Fibroblast of lung (primary cell): ENCODE results near the gene LAPTM4A. TPM values are rescaled to one million over a fixed set of nuclear protein-coding genes. Genes with fewer than 3 reads are reported as not detected.

Experiments
- DNase-seq, 2 donors: peaks; one replicate each; pipeline versions ENCODE4 v3.0.0 to v3.0.0-alpha.2; 2010; ENCODE audit warnings: low read depth in 2 of 2
- H2AFZ ChIP-seq: 2 replicates; pipeline ENCODE4 v1.5.1; 2012; ENCODE audit warnings: low read length, control low read depth, inconsistent platforms
- H3K27ac ChIP-seq: 2 replicates; pipeline ENCODE4 v1.5.1; 2011; ENCODE audit warnings: low read length, control low read depth; ENCODE audit not compliant: insufficient read depth
- H3K27me3 ChIP-seq: 2 replicates; pipeline ENCODE4 v1.5.1; 2011; ENCODE audit warnings: mild to moderate bottlenecking, low read length; ENCODE audit not compliant: control insufficient read depth, insufficient read depth
- H3K36me3 ChIP-seq: 2 replicates; pipeline ENCODE4 v1.5.1; 2011; ENCODE audit warnings: low read length; ENCODE audit not compliant: control insufficient read depth, insufficient read depth
- H3K4me1 ChIP-seq: 2 replicates; pipeline ENCODE4 v1.5.1; 2011; ENCODE audit warnings: low read length; ENCODE audit not compliant: control insufficient read depth, insufficient read depth; ENCODE audit errors: extremely low read depth
- H3K4me2 ChIP-seq: 2 replicates; pipeline ENCODE4 v1.5.1; 2011; ENCODE audit warnings: low read length, control low read depth; ENCODE audit not compliant: insufficient read depth; ENCODE audit errors: extremely low read depth
- H3K4me3 ChIP-seq, 4 experiments: fragments of 200-600 bp in 1 of 4; sonication (generic) in 1 of 4; replicated peaks in 1 of 4; 2 replicates each; pipeline ENCODE4 v1.5.1; 2011 to 2016; ENCODE audit warnings: low read length in 4 of 4, low read depth in 3 of 4, mild to moderate bottlenecking in 3 of 4, control low read depth in 2 of 4, inconsistent platforms in 1 of 4, mixed read lengths in 1 of 4; ENCODE audit not compliant: insufficient read depth in 1 of 4; ENCODE audit errors: control extremely low read depth in 1 of 4
- H3K79me2 ChIP-seq: 2 replicates; pipeline ENCODE4 v1.5.1; 2012; ENCODE audit warnings: mild to moderate bottlenecking, low read length, inconsistent platforms; ENCODE audit not compliant: control insufficient read depth, insufficient read depth
- H3K9ac ChIP-seq: 2 replicates; pipeline ENCODE4 v1.5.1; 2011; ENCODE audit warnings: mild to moderate bottlenecking, low read length, control low read depth; ENCODE audit not compliant: insufficient read depth
- H3K9me3 ChIP-seq: 2 replicates; pipeline ENCODE4 v1.5.1; 2012; ENCODE audit warnings: low read depth, low read length; ENCODE audit not compliant: control insufficient read depth, insufficient read depth
- H4K20me1 ChIP-seq: 2 replicates; pipeline ENCODE4 v1.5.1; 2011; ENCODE audit warnings: low read length; ENCODE audit not compliant: control insufficient read depth, insufficient read depth; ENCODE audit errors: extremely low read depth
- EZH2 ChIP-seq: IDR thresholded peaks from 2 replicates; pipeline ENCODE4 v1.5.1; 2012; ENCODE audit warnings: low read length, control low read depth, mild to moderate bottlenecking; ENCODE audit errors: missing control alignments
- polyA plus RNA-seq, 2 donors: library from polyadenylated mRNA; depleted of rRNA in 1 of 2; stranded (reverse) in 1 of 2; unstranded in 1 of 2; fragments of >200 nt; gene quantifications; 2 replicates each; pipeline ENCODE4 v1.2.1, GENCODE V29; 2011 to 2012; ENCODE audit warnings: missing spikeins in 1 of 2
- total RNA-seq: library from RNA; depleted of rRNA; stranded (reverse); fragments of >200 nt; gene quantifications from 2 replicates; pipeline ENCODE4 v1.2.1, GENCODE V29; 2014
- TF ChIP-seq, protein P1 (sequence below), 2 donors: IDR thresholded peaks in 1 of 2; conservative IDR thresholded peaks in 1 of 2; 1 replicate in 1 of 2; 2 replicates in 1 of 2; pipeline ENCODE4 v1.5.1; 2011 to 2012; ENCODE audit warnings: low read length in 2 of 2, control low read depth in 1 of 2, inconsistent platforms in 1 of 2, low read depth in 1 of 2, mild to moderate bottlenecking in 1 of 2

The LAPTM4A gene
- total and polyA plus RNA-seq, 2 donors (not counting 1 experiment from before 2014, with no cell fraction given): 193 to 1,101 TPM

DNA sequence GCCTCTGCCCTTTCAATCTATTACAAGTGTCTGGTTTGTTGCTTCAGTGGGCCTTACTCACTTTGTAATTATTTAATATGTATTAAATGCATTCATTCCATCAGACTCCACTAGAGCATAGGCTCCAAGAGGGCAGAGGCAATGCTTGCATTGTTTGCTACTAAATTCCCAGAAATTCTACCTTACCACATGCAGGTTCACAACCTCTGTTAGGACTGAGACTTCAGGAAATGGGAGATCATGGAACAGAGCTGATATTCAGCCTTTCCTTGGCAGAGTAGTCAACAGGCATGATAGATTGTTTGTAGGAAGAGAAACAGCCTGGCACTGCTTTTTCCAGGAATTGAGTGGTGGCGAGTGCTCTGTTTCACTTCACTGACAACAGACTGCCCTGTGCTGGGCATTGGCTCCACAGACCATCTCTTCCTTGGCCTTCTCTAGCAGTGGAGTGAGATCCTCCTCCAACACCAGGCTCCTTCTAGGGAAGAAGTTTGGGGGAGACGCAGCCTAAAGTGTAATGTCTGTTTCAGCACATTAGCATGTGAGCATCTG lies 32.8 kb downstream of the LAPTM4A start:
- no peak for TF ChIP-seq EZH2
- Histone ChIP-seq H3K4me3 (no peak overlapping the region), H3K9me3 (no peaks in the 10 kb centered on the region), H3K27me3 (no peaks in the 10 kb centered on the region), H3K9ac (no peak overlapping the region), H3K36me3 (no peaks in the 10 kb centered on the region), H3K4me1 (no peaks in the 10 kb centered on the region), H3K79me2 (no peaks in the 10 kb centered on the region), H3K4me2 (no peak overlapping the region), H4K20me1 (no peaks in the 10 kb centered on the region), H3K27ac (no peak overlapping the region), H2AFZ (no peak overlapping the region)
- DNase-seq: no peak

DNA sequence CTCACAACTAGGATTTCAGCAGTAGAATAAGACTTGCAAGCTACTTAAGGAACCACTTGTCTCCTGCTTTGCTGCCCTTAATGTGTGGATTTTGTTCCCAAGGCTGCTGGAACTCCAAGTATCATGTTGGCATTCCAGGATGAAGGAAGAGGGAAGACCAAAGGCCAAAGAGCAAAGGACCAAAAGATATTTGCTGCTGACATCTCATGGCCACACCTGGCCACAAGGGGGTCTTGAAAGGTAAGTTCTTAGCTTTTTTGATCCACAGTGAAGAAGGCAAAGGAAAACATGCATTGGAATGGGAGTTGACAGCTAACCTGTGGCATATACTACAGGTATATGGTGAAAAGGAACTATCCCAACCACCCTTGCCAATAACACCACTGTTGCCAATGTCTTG lies 35.1 kb downstream of the LAPTM4A start:
- H3K9me3 ChIP-seq: no peaks in the 10 kb centered on the region
- H3K79me2 ChIP-seq: no peaks in the 10 kb centered on the region
- H4K20me1 ChIP-seq: no peaks in the 10 kb centered on the region
- TF ChIP-seq, protein P1, sequence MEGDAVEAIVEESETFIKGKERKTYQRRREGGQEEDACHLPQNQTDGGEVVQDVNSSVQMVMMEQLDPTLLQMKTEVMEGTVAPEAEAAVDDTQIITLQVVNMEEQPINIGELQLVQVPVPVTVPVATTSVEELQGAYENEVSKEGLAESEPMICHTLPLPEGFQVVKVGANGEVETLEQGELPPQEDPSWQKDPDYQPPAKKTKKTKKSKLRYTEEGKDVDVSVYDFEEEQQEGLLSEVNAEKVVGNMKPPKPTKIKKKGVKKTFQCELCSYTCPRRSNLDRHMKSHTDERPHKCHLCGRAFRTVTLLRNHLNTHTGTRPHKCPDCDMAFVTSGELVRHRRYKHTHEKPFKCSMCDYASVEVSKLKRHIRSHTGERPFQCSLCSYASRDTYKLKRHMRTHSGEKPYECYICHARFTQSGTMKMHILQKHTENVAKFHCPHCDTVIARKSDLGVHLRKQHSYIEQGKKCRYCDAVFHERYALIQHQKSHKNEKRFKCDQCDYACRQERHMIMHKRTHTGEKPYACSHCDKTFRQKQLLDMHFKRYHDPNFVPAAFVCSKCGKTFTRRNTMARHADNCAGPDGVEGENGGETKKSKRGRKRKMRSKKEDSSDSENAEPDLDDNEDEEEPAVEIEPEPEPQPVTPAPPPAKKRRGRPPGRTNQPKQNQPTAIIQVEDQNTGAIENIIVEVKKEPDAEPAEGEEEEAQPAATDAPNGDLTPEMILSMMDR (conservative IDR thresholded peaks at IDR 0.05 in 1 of 2, IDR thresholded peaks at IDR 0.05 in 1 of 2; ENCODE audit: low read depth in 1 of 2, low read length in 2 of 2): no peak
- no peak for TF ChIP-seq EZH2
- H3K4me2 ChIP-seq: no peak overlapping the region
- no peaks in the 10 kb centered on the region for H3K27me3 ChIP-seq
- H2AFZ ChIP-seq: no peak overlapping the region
- no peak overlapping the region for H3K4me3 ChIP-seq
- no peaks in the 10 kb centered on the region for H3K36me3 ChIP-seq
- DNase-seq: no peak
- no peaks in the 10 kb centered on the region for H3K4me1 ChIP-seq
- no peak overlapping the region for H3K27ac ChIP-seq
- H3K9ac ChIP-seq: no peak overlapping the region

- Histone ChIP-seq H3K79me2 (no peaks in the 10 kb centered on the region), H3K9me3 (no peaks in the 10 kb centered on the region), H3K9ac (no peak overlapping the region), H3K4me3 (no peak overlapping the region), H3K4me2 (no peak overlapping the region), H3K27ac (no peak overlapping the region), H3K4me1 (no peaks in the 10 kb centered on the region), H3K36me3 (no peaks in the 10 kb centered on the region), H3K27me3 (no peaks in the 10 kb centered on the region), H4K20me1 (no peaks in the 10 kb centered on the region), H2AFZ (no peak overlapping the region)
- no peak for TF ChIP-seq EZH2
- TF ChIP-seq, protein P1 (conservative IDR thresholded peaks at IDR 0.05 in 1 of 2, IDR thresholded peaks at IDR 0.05 in 1 of 2; ENCODE audit: low read depth in 1 of 2, low read length in 2 of 2): peak; percentile 30 to 54
- DNase-seq: peak; percentile 36 to 76
Measured at GRCh38 chr2:20015482-20016083, 35.8 kb downstream of the LAPTM4A start.
